Liver (tissue), 9 donors: ENCODE results near the gene SEC31A. TPM values are rescaled to one million over a fixed set of nuclear protein-coding genes. Genes with fewer than 3 reads are reported as not detected.

Experiments
- DNase-seq: peaks from one replicate; pipeline ENCODE4 v3.0.0-alpha.2; 2017; ENCODE audit warnings: low spot score
- H3K27ac ChIP-seq, 2 donors: one replicate each; pipeline ENCODE4 v1.7.0; 2013; ENCODE audit warnings: inconsistent platforms in 2 of 2, low read length in 2 of 2, control low read depth in 1 of 2, low read depth in 1 of 2, mild to moderate bottlenecking in 1 of 2
- H3K27me3 ChIP-seq, 4 donors: one replicate each; pipeline versions ENCODE4 v1.6.1 to v1.7.0; 2013; ENCODE audit warnings: low read length in 3 of 4, inconsistent platforms in 1 of 4, mild to moderate bottlenecking in 1 of 4, moderate library complexity in 1 of 4; ENCODE audit not compliant: control insufficient read depth in 4 of 4, insufficient read depth in 4 of 4
- H3K36me3 ChIP-seq, 4 donors: one replicate each; pipeline versions ENCODE4 v1.6.1 to v1.7.0; 2013; ENCODE audit warnings: low read length in 3 of 4, mild to moderate bottlenecking in 3 of 4, low read depth in 1 of 4, moderate library complexity in 1 of 4; ENCODE audit not compliant: control insufficient read depth in 4 of 4, insufficient read depth in 3 of 4
- H3K4me1 ChIP-seq, 4 donors: one replicate each; pipeline versions ENCODE4 v1.6.1 to v1.7.0; 2013; ENCODE audit warnings: low read length in 3 of 4, mild to moderate bottlenecking in 3 of 4, moderate library complexity in 1 of 4; ENCODE audit not compliant: control insufficient read depth in 4 of 4, insufficient read depth in 4 of 4
- H3K4me3 ChIP-seq, 3 donors: one replicate each; pipeline versions ENCODE4 v1.6.1 to v1.7.0; 2013; ENCODE audit warnings: low read length in 3 of 3, control low read depth in 1 of 3, low read depth in 1 of 3, mild to moderate bottlenecking in 1 of 3
- H3K9ac ChIP-seq, 2 donors: one replicate each; pipeline ENCODE4 v1.7.0; 2013; ENCODE audit warnings: low read length in 2 of 2, mild to moderate bottlenecking in 2 of 2, moderate library complexity in 2 of 2, control low read depth in 1 of 2, low read depth in 1 of 2
- H3K9me3 ChIP-seq, 4 donors: one replicate each; pipeline versions ENCODE4 v1.6.1 to v1.7.0; 2013; ENCODE audit warnings: low read length in 3 of 4; ENCODE audit not compliant: control insufficient read depth in 4 of 4
- FOXA1 ChIP-seq: IDR thresholded peaks from 2 replicates; pipeline ENCODE4 v1.6.1; 2016; ENCODE audit warnings: antibody characterized with exemption
- FOXA2 ChIP-seq: IDR thresholded peaks from 2 replicates; pipeline ENCODE4 v1.6.1; 2016; ENCODE audit warnings: antibody characterized with exemption
- GABPA ChIP-seq, 2 donors: IDR thresholded peaks in 1 of 2; conservative IDR thresholded peaks in 1 of 2; 2 replicates each; pipeline ENCODE4 v1.6.1; 2016; ENCODE audit warnings: antibody characterized with exemption in 2 of 2, mild to moderate bottlenecking in 1 of 2, moderate library complexity in 1 of 2
- JUND ChIP-seq, 2 donors: IDR thresholded peaks; 2 replicates each; pipeline ENCODE4 v1.6.1; 2016; ENCODE audit warnings: antibody characterized with exemption in 2 of 2
- RAD21 ChIP-seq, 2 donors: IDR thresholded peaks; 2 replicates each; pipeline ENCODE4 v1.6.1; 2016; ENCODE audit warnings: antibody characterized with exemption in 2 of 2, mild to moderate bottlenecking in 2 of 2
- RXRA ChIP-seq, 2 donors: IDR thresholded peaks; 2 replicates each; pipeline ENCODE4 v1.6.1; 2017 to 2018; ENCODE audit warnings: antibody characterized with exemption in 2 of 2, mild to moderate bottlenecking in 1 of 2
- TAF1 ChIP-seq: conservative IDR thresholded peaks from 2 replicates; pipeline ENCODE4 v1.6.1; 2016; ENCODE audit warnings: antibody characterized with exemption, mild to moderate bottlenecking
- YY1 ChIP-seq: IDR thresholded peaks from 2 replicates; pipeline ENCODE4 v1.6.1; 2016; ENCODE audit warnings: antibody characterized with exemption, mild to moderate bottlenecking
- WGBS: extraction: QIAGEN DNeasy Blood & Tissue Kit; methylation state at CpG from one replicate; pipeline ENCODE4 v1.1.7; 2013; 5-methylcytosine and 5-hydroxymethylcytosine counted together
- polyA plus RNA-seq, 2 donors: library from polyadenylated mRNA; stranded (reverse) in 1 of 2; unstranded in 1 of 2; fragments of 200-250 nt in 1 of 2; fragments of >200 nt in 1 of 2; fragmentation: Nextera tagmentation in 1 of 2; extraction: Ambion mirVana in 1 of 2; gene quantifications; one replicate each; pipeline versions ENCODE4 v1.2.1 to v1.2.3, GENCODE V29; 2013 to 2015
- total RNA-seq, 2 donors: library from RNA; depleted of rRNA; stranded (reverse); fragments of >200 nt; gene quantifications; one replicate each; pipeline ENCODE4 v1.2.3, GENCODE V29; 2014
- TF ChIP-seq, protein P1 (sequence below): fragments of 150-350 bp; IDR thresholded peaks from 2 replicates; pipeline ENCODE4 v1.5.1; 2017; ENCODE audit warnings: improper control_type of control experiment, low read depth, low read length; ENCODE audit not compliant: missing input control
- TF ChIP-seq, protein P2 (sequence below): IDR thresholded peaks from 2 replicates; pipeline ENCODE4 v1.6.1; 2016; ENCODE audit warnings: antibody characterized with exemption, mild to moderate bottlenecking
- TF ChIP-seq, protein P3 (sequence below): IDR thresholded peaks from 2 replicates; pipeline ENCODE4 v1.6.1; 2016; ENCODE audit warnings: antibody characterized with exemption
- TF ChIP-seq, protein P4 (sequence below): IDR thresholded peaks from 2 replicates; pipeline ENCODE4 v1.6.1; 2016; ENCODE audit warnings: antibody characterized with exemption
- TF ChIP-seq, protein P5 (sequence below): IDR thresholded peaks from 2 replicates; pipeline ENCODE4 v1.6.1; 2016; ENCODE audit warnings: antibody characterized with exemption
- donor health status: healthy.
- donor health status: healthy.
- donor health status: healthy.
- donor health status: healthy.
- donor health status: healthy.

The SEC31A gene
- total and polyA plus RNA-seq, 4 donors: 79.9 to 204 (median 88.9) TPM

- TF ChIP-seq, protein P1, sequence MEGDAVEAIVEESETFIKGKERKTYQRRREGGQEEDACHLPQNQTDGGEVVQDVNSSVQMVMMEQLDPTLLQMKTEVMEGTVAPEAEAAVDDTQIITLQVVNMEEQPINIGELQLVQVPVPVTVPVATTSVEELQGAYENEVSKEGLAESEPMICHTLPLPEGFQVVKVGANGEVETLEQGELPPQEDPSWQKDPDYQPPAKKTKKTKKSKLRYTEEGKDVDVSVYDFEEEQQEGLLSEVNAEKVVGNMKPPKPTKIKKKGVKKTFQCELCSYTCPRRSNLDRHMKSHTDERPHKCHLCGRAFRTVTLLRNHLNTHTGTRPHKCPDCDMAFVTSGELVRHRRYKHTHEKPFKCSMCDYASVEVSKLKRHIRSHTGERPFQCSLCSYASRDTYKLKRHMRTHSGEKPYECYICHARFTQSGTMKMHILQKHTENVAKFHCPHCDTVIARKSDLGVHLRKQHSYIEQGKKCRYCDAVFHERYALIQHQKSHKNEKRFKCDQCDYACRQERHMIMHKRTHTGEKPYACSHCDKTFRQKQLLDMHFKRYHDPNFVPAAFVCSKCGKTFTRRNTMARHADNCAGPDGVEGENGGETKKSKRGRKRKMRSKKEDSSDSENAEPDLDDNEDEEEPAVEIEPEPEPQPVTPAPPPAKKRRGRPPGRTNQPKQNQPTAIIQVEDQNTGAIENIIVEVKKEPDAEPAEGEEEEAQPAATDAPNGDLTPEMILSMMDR: no peak
Measured at GRCh38 chr4:82930848-82931755, 40.1 kb upstream of the SEC31A start (continued).

DNA sequence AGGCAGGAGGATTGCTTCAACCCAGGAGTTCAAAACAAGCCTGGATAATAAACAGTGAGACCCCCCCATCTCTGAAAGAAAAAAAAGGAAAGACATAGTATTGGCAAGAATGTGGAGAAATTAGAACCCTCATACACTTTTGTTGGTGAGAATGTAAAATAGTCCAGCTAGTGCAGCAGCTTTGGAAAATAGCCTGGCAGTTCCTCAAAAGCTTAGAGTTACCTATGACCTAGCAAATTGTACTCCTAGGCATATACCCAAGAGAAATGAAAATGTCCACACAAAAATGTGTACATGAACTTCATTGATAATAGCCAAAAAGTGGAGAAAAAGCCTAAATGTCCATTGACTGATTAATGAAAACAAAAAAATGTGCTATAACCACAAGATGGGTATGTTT, 30.8 kb upstream of the SEC31A start:
- no peak overlapping the region for H3K4me3 ChIP-seq
- H3K9ac ChIP-seq: no peak overlapping the region
- no peaks in the 10 kb centered on the region for H3K4me1 ChIP-seq
- H3K36me3 ChIP-seq: peaks cover 0 to 13% (median 5%) of the 10 kb centered on the region in 4 donors
- no peak for DNase-seq
- H3K27ac ChIP-seq: no peak overlapping the region
- TF ChIP-seq, protein P2, sequence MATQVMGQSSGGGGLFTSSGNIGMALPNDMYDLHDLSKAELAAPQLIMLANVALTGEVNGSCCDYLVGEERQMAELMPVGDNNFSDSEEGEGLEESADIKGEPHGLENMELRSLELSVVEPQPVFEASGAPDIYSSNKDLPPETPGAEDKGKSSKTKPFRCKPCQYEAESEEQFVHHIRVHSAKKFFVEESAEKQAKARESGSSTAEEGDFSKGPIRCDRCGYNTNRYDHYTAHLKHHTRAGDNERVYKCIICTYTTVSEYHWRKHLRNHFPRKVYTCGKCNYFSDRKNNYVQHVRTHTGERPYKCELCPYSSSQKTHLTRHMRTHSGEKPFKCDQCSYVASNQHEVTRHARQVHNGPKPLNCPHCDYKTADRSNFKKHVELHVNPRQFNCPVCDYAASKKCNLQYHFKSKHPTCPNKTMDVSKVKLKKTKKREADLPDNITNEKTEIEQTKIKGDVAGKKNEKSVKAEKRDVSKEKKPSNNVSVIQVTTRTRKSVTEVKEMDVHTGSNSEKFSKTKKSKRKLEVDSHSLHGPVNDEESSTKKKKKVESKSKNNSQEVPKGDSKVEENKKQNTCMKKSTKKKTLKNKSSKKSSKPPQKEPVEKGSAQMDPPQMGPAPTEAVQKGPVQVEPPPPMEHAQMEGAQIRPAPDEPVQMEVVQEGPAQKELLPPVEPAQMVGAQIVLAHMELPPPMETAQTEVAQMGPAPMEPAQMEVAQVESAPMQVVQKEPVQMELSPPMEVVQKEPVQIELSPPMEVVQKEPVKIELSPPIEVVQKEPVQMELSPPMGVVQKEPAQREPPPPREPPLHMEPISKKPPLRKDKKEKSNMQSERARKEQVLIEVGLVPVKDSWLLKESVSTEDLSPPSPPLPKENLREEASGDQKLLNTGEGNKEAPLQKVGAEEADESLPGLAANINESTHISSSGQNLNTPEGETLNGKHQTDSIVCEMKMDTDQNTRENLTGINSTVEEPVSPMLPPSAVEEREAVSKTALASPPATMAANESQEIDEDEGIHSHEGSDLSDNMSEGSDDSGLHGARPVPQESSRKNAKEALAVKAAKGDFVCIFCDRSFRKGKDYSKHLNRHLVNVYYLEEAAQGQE: no peak
- TF ChIP-seq FOXA1 (no peak), JUND (IDR thresholded peaks at IDR 0.05) (no peak)
- TF ChIP-seq, protein P3, sequence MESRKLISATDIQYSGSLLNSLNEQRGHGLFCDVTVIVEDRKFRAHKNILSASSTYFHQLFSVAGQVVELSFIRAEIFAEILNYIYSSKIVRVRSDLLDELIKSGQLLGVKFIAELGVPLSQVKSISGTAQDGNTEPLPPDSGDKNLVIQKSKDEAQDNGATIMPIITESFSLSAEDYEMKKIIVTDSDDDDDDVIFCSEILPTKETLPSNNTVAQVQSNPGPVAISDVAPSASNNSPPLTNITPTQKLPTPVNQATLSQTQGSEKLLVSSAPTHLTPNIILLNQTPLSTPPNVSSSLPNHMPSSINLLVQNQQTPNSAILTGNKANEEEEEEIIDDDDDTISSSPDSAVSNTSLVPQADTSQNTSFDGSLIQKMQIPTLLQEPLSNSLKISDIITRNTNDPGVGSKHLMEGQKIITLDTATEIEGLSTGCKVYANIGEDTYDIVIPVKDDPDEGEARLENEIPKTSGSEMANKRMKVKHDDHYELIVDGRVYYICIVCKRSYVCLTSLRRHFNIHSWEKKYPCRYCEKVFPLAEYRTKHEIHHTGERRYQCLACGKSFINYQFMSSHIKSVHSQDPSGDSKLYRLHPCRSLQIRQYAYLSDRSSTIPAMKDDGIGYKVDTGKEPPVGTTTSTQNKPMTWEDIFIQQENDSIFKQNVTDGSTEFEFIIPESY: no peak
- no peaks in the 10 kb centered on the region for H3K9me3 ChIP-seq
- no peaks in the 10 kb centered on the region for H3K27me3 ChIP-seq

- DNase-seq: no peak
- WGBS: 95% methylated on average over 2 of the region's 2 CpGs
- H3K27ac ChIP-seq: no peak overlapping the region
- TF ChIP-seq, protein P3: no peak
- TF ChIP-seq, protein P4, sequence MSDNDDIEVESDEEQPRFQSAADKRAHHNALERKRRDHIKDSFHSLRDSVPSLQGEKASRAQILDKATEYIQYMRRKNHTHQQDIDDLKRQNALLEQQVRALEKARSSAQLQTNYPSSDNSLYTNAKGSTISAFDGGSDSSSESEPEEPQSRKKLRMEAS: no peak
- TF ChIP-seq RAD21 (IDR thresholded peaks at IDR 0.05): no peak
- no peak for TF ChIP-seq YY1
- TF ChIP-seq RXRA (IDR thresholded peaks at IDR 0.05): no peak
- TF ChIP-seq GABPA (IDR thresholded peaks at IDR 0.05 in 1 of 2, conservative IDR thresholded peaks at IDR 0.05 in 1 of 2): no peak
- TF ChIP-seq, protein P5, sequence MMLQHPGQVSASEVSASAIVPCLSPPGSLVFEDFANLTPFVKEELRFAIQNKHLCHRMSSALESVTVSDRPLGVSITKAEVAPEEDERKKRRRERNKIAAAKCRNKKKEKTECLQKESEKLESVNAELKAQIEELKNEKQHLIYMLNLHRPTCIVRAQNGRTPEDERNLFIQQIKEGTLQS: no peak
- TF ChIP-seq, protein P2: no peak
- TF ChIP-seq JUND (IDR thresholded peaks at IDR 0.05): no peak
- TF ChIP-seq TAF1: no peak
- no peak for TF ChIP-seq FOXA2
Measured at GRCh38 chr4:82919386-82919785, 28.4 kb upstream of the SEC31A start.

More at GRCh38 chr4:82919386-82919785, 28.4 kb upstream of the SEC31A start:
- no peak overlapping the region for H3K9ac ChIP-seq
- H3K27me3 ChIP-seq: no peaks in the 10 kb centered on the region
- H3K4me3 ChIP-seq: no peak overlapping the region
- H3K9me3 ChIP-seq: no peaks in the 10 kb centered on the region
- peaks cover 0 to 16% (median 6%) of the 10 kb centered on the region in 4 donors for H3K36me3 ChIP-seq
- H3K4me1 ChIP-seq: no peaks in the 10 kb centered on the region
